ENCODE measurements around the gene ATL2. TPM values are rescaled to one million over a fixed set of nuclear protein-coding genes. Genes with fewer than 3 reads are reported as not detected.
"Not testable (repeated sequence)": the region's sequence is repeated elsewhere in the genome, so short reads cannot be mapped to it uniquely, and the experiment has no call there.

The ATL2 gene
- total and polyA plus RNA-seq, 4 donors, result 36.4 to 127 (median 83.4) TPM

DNA sequence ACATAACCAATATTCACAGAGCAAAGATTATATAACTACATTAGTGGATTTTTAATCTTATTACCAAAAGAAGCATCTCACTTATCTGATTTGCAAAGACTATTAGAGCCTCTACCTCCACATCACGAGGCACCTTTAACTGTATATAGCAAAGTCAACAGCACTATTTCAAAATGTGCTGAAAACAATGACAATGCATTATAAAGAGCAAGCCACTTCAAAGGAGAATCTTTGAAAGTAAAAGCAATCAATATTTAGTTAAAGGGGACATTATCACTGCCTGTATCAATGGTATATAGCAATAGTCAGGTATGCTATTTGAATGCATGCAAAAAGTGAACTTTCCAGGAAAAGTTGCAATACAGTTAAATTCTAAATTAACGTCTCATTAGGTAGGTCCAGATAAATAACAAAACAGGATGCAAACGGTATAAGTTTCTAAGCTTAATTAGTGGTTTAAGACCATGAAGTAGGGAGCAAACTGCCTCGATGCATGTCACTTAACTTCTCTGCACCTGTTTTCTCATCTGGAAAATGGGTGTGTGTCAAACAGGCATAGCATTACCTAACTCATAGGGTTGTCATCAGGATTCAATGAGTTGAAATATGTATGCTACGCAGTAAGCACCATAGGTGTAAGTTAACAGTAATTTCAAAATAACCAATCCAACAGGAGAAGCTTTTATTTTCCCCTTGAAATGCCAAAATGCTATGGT lies 31.6 kb downstream of the ATL2 start:
- Histone ChIP-seq H3K36me3 (ENCODE audit: control insufficient read depth, insufficient read depth, low read length) (no peaks in the 10 kb centered on the region), H3K27me3 (ENCODE audit: control insufficient read depth, insufficient read depth, low read length) (no peaks in the 10 kb centered on the region), H3K27ac (ENCODE audit: low read depth, low read length) (no peak overlapping the region), H3K9me3 (ENCODE audit: control insufficient read depth, insufficient read depth, low read length) (no peaks in the 10 kb centered on the region), H3K4me3 (ENCODE audit: low read depth, low read length) (no peak overlapping the region), H3K4me1 (ENCODE audit: control insufficient read depth, insufficient read depth, low read length) (no peaks in the 10 kb centered on the region)
- 100% methylated on average over 1 of the region's 5 CpGs for WGBS (ENCODE audit: insufficient coverage)
- DNase-seq (ENCODE audit: low read depth in 4 of 6, low spot score in 6 of 6), result no peak

DNA sequence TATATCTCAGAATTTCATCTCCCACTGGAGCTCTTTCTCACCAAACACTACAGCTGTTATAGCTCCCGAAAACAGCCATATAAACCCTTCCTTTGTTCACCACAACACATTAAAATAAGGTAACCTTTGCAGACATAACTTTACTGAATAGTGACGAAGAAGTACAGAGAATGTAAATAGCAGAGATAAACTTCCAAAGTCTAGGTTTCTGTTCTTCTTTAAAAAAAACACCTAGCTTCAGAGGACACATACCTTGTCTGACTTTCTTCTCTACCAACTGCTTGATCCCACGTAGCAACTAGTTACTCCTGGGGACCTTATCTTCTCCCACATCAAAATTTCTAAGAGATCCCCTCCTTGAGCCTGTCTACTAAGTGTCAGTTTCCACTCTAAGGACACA lies 32.3 kb downstream of the ATL2 start:
- H3K4me1 ChIP-seq (ENCODE audit: control insufficient read depth, insufficient read depth, low read length), result no peaks in the 10 kb centered on the region
- H3K27ac ChIP-seq (ENCODE audit: low read depth, low read length), result no peak overlapping the region
- no peak overlapping the region for H3K4me3 ChIP-seq (ENCODE audit: low read depth, low read length)
- no peaks in the 10 kb centered on the region for H3K9me3 ChIP-seq (ENCODE audit: control insufficient read depth, insufficient read depth, low read length)
- no peaks in the 10 kb centered on the region for H3K27me3 ChIP-seq (ENCODE audit: control insufficient read depth, insufficient read depth, low read length)
- WGBS (ENCODE audit: insufficient coverage), result 100% methylated on average over 1 of the region's 3 CpGs
- H3K36me3 ChIP-seq (ENCODE audit: control insufficient read depth, insufficient read depth, low read length), result peaks cover under 1% of the 10 kb centered on the region
- no peak for DNase-seq (ENCODE audit: low read depth in 4 of 6, low spot score in 6 of 6)

DNA sequence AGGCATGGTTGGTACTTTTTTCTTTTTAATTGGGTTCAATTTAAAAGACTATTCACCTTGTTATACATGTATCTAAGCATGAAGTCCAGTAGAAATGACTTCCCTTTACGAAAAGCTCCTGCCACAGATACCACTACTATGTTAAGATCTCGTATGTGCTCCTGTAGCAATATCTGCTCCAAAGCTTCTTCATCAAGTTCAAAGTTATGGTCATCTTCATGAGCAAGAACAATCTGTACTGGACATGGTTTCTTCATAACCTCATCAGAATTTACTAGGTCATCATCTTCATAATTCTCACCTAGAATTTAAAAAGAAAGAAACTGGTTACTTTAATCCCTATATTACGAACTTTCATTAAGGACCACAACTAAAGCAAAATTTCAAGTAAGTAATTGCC lies 33.9 kb downstream of the ATL2 start:
- no peak overlapping the region for H3K4me3 ChIP-seq (ENCODE audit: low read depth, low read length)
- H3K36me3 ChIP-seq (ENCODE audit: control insufficient read depth, insufficient read depth, low read length), result peaks cover 4% of the 10 kb centered on the region
- no peaks in the 10 kb centered on the region for H3K4me1 ChIP-seq (ENCODE audit: control insufficient read depth, insufficient read depth, low read length)
- H3K9me3 ChIP-seq (ENCODE audit: control insufficient read depth, insufficient read depth, low read length), result no peaks in the 10 kb centered on the region
- H3K27ac ChIP-seq (ENCODE audit: low read depth, low read length), result no peak overlapping the region
- no peak for DNase-seq (ENCODE audit: low read depth in 4 of 6, low spot score in 6 of 6)
- H3K27me3 ChIP-seq (ENCODE audit: control insufficient read depth, insufficient read depth, low read length), result no peaks in the 10 kb centered on the region
- no CpG with 5 or more reads among the region's 3 CpGs for WGBS (ENCODE audit: insufficient coverage)

DNA sequence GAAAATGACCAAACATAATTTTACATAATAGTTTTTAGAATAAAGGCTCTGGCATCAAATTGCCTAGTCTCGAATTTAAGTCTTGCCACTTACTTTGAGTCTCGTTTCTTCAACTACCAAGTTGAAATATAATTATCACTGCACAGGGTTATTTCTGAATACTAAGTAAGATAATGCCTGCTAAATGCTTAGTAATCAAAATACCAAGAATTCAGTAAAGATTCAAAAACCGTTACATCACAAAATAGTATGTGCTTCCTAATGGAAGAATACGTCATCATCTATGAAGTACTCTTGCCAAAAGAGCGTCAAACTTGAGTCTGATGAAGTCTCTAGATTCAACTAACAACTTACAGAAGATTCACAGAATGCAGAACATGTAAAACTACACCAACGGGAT lies 40.5 kb downstream of the ATL2 start:
- Histone ChIP-seq H3K27me3 (ENCODE audit: control insufficient read depth, insufficient read depth, low read length) (no peaks in the 10 kb centered on the region), H3K4me1 (ENCODE audit: control insufficient read depth, insufficient read depth, low read length) (no peaks in the 10 kb centered on the region), H3K27ac (ENCODE audit: low read depth, low read length) (no peak overlapping the region), H3K4me3 (ENCODE audit: low read depth, low read length) (no peak overlapping the region), H3K9me3 (ENCODE audit: control insufficient read depth, insufficient read depth, low read length) (no peaks in the 10 kb centered on the region), H3K36me3 (ENCODE audit: control insufficient read depth, insufficient read depth, low read length) (peaks cover 11% of the 10 kb centered on the region)
- no peak for DNase-seq (ENCODE audit: low read depth in 4 of 6, low spot score in 6 of 6)
- 100% methylated on average over 1 of the region's 6 CpGs for WGBS (ENCODE audit: insufficient coverage)

DNA sequence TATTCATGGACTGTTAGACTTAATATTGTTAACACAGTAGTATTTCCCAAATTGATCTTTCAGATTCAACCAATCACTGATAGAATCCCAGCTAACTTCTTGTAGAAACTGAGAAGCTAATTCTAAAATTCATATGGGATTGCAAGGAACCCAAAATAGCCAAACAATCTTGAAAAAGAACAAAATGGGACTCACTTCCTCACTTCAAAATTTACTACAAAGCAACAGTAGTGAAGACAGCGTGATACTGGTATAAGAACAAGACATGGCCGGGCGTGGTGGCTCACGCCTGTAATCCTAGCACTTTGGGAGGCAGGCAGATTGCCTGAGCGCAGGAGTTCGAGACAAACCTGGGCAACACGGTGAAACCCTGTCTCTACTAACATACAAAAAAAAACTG lies 46.3 kb downstream of the ATL2 start:
- Histone ChIP-seq H3K36me3 (ENCODE audit: control insufficient read depth, insufficient read depth, low read length) (peaks cover 7% of the 10 kb centered on the region), H3K4me1 (ENCODE audit: control insufficient read depth, insufficient read depth, low read length) (no peaks in the 10 kb centered on the region), H3K4me3 (ENCODE audit: low read depth, low read length) (no peak overlapping the region), H3K9me3 (ENCODE audit: control insufficient read depth, insufficient read depth, low read length) (no peaks in the 10 kb centered on the region), H3K27me3 (ENCODE audit: control insufficient read depth, insufficient read depth, low read length) (no peaks in the 10 kb centered on the region), H3K27ac (ENCODE audit: low read depth, low read length) (no peak overlapping the region)
- no peak for DNase-seq (ENCODE audit: low read depth in 4 of 6, low spot score in 6 of 6)
- 97% methylated on average over 7 of the region's 7 CpGs for WGBS (ENCODE audit: insufficient coverage)

DNA sequence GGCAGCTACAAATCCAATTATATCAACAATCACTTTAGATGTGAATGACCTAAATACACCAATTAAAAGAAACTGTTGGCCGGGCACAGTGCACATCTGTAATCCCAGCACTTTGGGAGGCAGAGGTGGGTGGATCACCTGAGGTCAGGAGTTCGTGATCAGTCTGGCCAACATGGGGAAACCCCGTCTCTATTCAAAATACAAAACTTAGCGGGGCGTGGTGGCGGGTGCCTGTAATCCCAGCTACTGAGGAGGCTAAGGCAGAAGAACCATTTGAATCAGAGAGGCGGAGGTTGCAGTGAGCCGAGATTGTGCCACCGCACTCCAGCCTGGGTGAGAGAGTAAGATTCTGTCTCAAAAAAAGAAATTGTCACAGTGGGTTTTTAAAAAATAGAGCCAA lies 49.5 kb downstream of the ATL2 start:
- WGBS (ENCODE audit: insufficient coverage), result 100% methylated on average over 1 of the region's 9 CpGs
- H3K36me3 ChIP-seq (ENCODE audit: control insufficient read depth, insufficient read depth, low read length), result peaks cover 3% of the 10 kb centered on the region
- H3K4me3 ChIP-seq (ENCODE audit: low read depth, low read length), result no peak overlapping the region
- no peaks in the 10 kb centered on the region for H3K27me3 ChIP-seq (ENCODE audit: control insufficient read depth, insufficient read depth, low read length)
- no peaks in the 10 kb centered on the region for H3K9me3 ChIP-seq (ENCODE audit: control insufficient read depth, insufficient read depth, low read length)
- no peaks in the 10 kb centered on the region for H3K4me1 ChIP-seq (ENCODE audit: control insufficient read depth, insufficient read depth, low read length)
- DNase-seq (ENCODE audit: low read depth in 4 of 6, low spot score in 6 of 6), result no peak
- H3K27ac ChIP-seq (ENCODE audit: low read depth, low read length), result no peak overlapping the region

DNA sequence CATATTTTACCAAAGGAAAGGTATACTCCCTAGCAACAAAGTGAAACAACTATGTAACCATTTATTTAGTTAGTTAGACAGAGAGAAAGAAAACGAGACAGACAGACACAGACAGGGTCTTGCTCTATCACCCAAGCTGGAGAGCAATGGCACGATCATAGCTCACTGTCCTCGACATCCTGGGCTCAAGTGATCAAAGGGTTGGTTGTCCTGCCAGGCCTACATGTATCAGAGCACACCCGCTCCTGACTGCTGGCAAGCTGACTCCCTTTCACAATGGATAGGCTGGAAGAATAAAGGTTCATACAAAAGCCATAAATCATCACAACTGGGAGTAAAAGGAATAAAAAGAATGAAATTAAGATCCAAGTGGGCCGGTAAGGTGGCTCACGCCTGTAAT lies 53.5 kb downstream of the ATL2 start:
- Histone ChIP-seq H3K9me3 (ENCODE audit: control insufficient read depth, insufficient read depth, low read length) (no peaks in the 10 kb centered on the region), H3K27me3 (ENCODE audit: control insufficient read depth, insufficient read depth, low read length) (no peaks in the 10 kb centered on the region), H3K36me3 (ENCODE audit: control insufficient read depth, insufficient read depth, low read length) (no peaks in the 10 kb centered on the region), H3K4me3 (ENCODE audit: low read depth, low read length) (no peak overlapping the region), H3K4me1 (ENCODE audit: control insufficient read depth, insufficient read depth, low read length) (no peaks in the 10 kb centered on the region), H3K27ac (ENCODE audit: low read depth, low read length) (no peak overlapping the region)
- 58% methylated on average over 2 of the region's 6 CpGs for WGBS (ENCODE audit: insufficient coverage)
- DNase-seq (ENCODE audit: low read depth in 4 of 6, low spot score in 6 of 6), result no peak

DNA sequence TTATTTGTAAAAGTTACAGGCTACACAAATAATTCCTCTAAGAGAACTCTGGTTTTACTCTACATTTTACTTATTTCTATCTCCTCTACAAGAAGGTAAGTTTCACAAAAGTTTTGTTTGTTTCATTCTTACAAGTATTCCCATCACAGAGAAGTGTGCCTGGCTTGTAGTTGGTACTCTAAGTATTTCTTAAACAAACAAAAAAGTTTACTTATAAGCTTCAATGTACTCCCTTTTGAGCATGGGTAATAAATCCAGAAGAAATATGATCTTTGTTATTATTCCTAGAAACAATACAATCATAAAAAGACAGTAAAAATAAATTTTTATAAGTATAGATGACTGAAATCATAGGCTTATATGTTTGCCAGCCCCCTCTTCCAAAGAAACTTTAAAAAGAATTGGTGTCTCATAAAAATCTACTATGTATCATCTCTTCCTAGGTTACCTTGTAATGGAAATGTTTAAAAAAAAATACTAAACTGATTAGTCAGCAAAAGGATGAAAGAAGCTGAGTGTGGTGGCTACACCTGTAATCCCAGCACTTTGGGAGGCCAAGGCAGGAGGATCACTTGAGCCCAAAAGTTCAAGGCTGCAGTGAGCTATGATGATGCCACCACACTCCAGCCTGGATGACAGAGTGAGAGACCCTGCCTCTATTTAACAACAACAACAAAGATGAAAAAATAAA lies 54.7 kb downstream of the ATL2 start:
- H3K27ac ChIP-seq (ENCODE audit: low read depth, low read length), result no peak overlapping the region
- no peaks in the 10 kb centered on the region for H3K9me3 ChIP-seq (ENCODE audit: control insufficient read depth, insufficient read depth, low read length)
- H3K36me3 ChIP-seq (ENCODE audit: control insufficient read depth, insufficient read depth, low read length), result peaks cover 6% of the 10 kb centered on the region
- no peaks in the 10 kb centered on the region for H3K27me3 ChIP-seq (ENCODE audit: control insufficient read depth, insufficient read depth, low read length)
- no peaks in the 10 kb centered on the region for H3K4me1 ChIP-seq (ENCODE audit: control insufficient read depth, insufficient read depth, low read length)
- DNase-seq (ENCODE audit: low read depth in 4 of 6, low spot score in 6 of 6), result no peak
- H3K4me3 ChIP-seq (ENCODE audit: low read depth, low read length), result no peak overlapping the region

DNA sequence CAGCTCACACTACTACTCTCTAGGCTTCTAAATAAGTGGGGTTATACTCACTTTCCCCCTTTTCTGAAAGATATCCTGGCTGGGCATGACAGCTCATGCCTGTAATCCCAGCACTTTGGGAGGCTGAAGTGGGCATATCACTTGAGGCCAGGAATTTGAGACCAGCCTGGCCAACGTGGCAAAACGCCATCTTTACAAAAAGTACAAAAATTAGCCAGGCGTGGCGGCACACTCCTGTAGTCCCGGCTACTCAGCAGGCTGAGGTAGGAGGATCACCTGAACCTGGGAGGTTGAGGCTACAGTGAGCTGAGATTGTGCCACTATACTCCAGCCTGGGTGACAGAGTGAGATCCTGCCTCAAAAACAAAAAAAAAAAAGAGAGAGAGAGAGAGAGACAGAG lies 57.8 kb downstream of the ATL2 start:
- peaks cover 10% of the 10 kb centered on the region for H3K36me3 ChIP-seq (ENCODE audit: control insufficient read depth, insufficient read depth, low read length)
- H3K27me3 ChIP-seq (ENCODE audit: control insufficient read depth, insufficient read depth, low read length), result not testable (repeated sequence)
- 90% methylated on average over 4 of the region's 5 CpGs for WGBS (ENCODE audit: insufficient coverage)

DNA sequence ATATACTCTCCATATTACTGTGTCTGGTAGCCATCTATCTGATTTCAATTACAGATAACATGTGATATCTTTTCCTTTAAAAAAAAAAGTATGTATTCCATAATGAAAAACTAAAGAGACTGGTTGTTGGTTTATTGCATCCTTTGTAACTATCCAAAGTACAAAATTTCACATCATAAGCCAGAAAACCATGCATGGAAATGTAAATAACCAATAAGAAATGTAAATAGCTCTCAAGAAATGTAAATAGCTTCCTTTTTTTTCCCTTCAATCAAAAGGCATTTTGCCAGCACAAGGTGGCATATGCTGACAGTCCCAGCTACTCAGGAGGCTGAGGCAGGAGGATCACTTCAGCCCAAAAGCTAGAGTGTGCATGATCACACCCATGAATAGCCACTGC lies 59.3 kb downstream of the ATL2 start:
- H3K4me1 ChIP-seq (ENCODE audit: control insufficient read depth, insufficient read depth, low read length), result no peaks in the 10 kb centered on the region
- no peak overlapping the region for H3K4me3 ChIP-seq (ENCODE audit: low read depth, low read length)
- no peak overlapping the region for H3K27ac ChIP-seq (ENCODE audit: low read depth, low read length)
- DNase-seq (ENCODE audit: low read depth in 4 of 6, low spot score in 6 of 6), result no peak
- H3K9me3 ChIP-seq (ENCODE audit: control insufficient read depth, insufficient read depth, low read length), result no peaks in the 10 kb centered on the region
- no peaks in the 10 kb centered on the region for H3K27me3 ChIP-seq (ENCODE audit: control insufficient read depth, insufficient read depth, low read length)
- H3K36me3 ChIP-seq (ENCODE audit: control insufficient read depth, insufficient read depth, low read length), result peaks cover 10% of the 10 kb centered on the region

More for the DNA sequence above, 57.8 kb downstream of the ATL2 start:
- not testable (repeated sequence) for H3K27ac ChIP-seq (ENCODE audit: low read depth, low read length); H3K9me3 ChIP-seq (ENCODE audit: control insufficient read depth, insufficient read depth, low read length); H3K4me3 ChIP-seq (ENCODE audit: low read depth, low read length); DNase-seq (ENCODE audit: low read depth in 4 of 6, low spot score in 6 of 6); H3K4me1 ChIP-seq (ENCODE audit: control insufficient read depth, insufficient read depth, low read length)
